SK-N-SH (cell line): ENCODE data around the gene THBS1. TPM values are rescaled to one million over a fixed set of nuclear protein-coding genes. Genes with fewer than 3 reads are reported as not detected.

Experiments
- CTCF ChIA-PET: fragments of 300-600, 350-600 bp; formaldehyde crosslinking; extraction: SDS; loops from one replicate; lab custom pipeline; 2021; lab: Yijun Ruan, JAX
- POLR2A ChIA-PET: fragments of 350-600 bp; sonication (Branson Sonifier 250); formaldehyde crosslinking; extraction: SDS; loops from one replicate; lab custom pipeline; 2020; ENCODE audit warnings: antibody characterized with exemption, inconsistent platforms; lab: Yijun Ruan, JAX
- DNase-seq: peaks from one replicate; pipeline ENCODE4 v3.0.0; 2012
- H2AFZ ChIP-seq: fragments of 200-600 bp; sonication (generic); 2 replicates; pipeline ENCODE4 v1.8.1; 2016; ENCODE audit warnings: antibody characterized with exemption, mild to moderate bottlenecking, low read depth
- H3F3A ChIP-seq: fragments of 200-600 bp; sonication (generic); replicated peaks from 2 replicates; pipeline ENCODE3; 2016; ENCODE audit warnings: antibody characterized with exemption, mild to moderate bottlenecking; ENCODE audit not compliant: insufficient read depth
- H3K27ac ChIP-seq, 2 experiments: fragments of 200-500 bp in 1 of 2; fragments of 200-600 bp in 1 of 2; sonication (Bioruptor generic) in 1 of 2; sonication (generic), shearing (Covaris generic) in 1 of 2; 2 replicates each; pipeline versions ENCODE4 v1.5.1 to v1.6.1; 2014 to 2016; ENCODE audit warnings: low read depth in 2 of 2, inconsistent platforms in 1 of 2, low read length in 1 of 2, mild to moderate bottlenecking in 1 of 2, mixed read lengths in 1 of 2
- H3K27me3 ChIP-seq: fragments of 200-600 bp; sonication (generic), shearing (Covaris generic); 2 replicates; pipeline ENCODE4 v1.6.1; 2016; ENCODE audit warnings: mixed run types; ENCODE audit not compliant: insufficient read depth
- H3K36me3 ChIP-seq, 2 experiments: fragments of 200-500 bp in 1 of 2; fragments of 200-600 bp in 1 of 2; sonication (Bioruptor generic) in 1 of 2; sonication (generic) in 1 of 2; replicated peaks in 1 of 2; 2 replicates each; pipeline versions ENCODE3 to v1.5.1; 2014 to 2016; ENCODE audit warnings: low read length in 1 of 2, mild to moderate bottlenecking in 1 of 2; ENCODE audit not compliant: insufficient read depth in 2 of 2, control insufficient read depth in 1 of 2
- H3K4me1 ChIP-seq, 2 experiments: fragments of 200-500 bp in 1 of 2; fragments of 200-600 bp in 1 of 2; sonication (Bioruptor generic) in 1 of 2; sonication (generic), shearing (Covaris generic) in 1 of 2; 2 replicates each; pipeline versions ENCODE4 v1.5.1 to v1.6.1; 2014 to 2016; ENCODE audit warnings: low read depth in 1 of 2, low read length in 1 of 2, mixed run types in 1 of 2; ENCODE audit not compliant: insufficient read depth in 2 of 2, control insufficient read depth in 1 of 2
- H3K4me2 ChIP-seq: fragments of 200-600 bp; sonication (generic), shearing (Covaris generic); 2 replicates; pipeline ENCODE4 v1.6.1; 2017; ENCODE audit warnings: mixed run types
- H3K4me3 ChIP-seq, 2 experiments: fragments of 200-500 bp in 1 of 2; fragments of 200-600 bp in 1 of 2; sonication (Bioruptor generic) in 1 of 2; sonication (generic), shearing (Covaris generic) in 1 of 2; 2 replicates each; pipeline versions ENCODE4 v1.5.1 to v1.8.1; 2014 to 2016; ENCODE audit warnings: low read depth in 2 of 2, inconsistent platforms in 1 of 2, low read length in 1 of 2, mild to moderate bottlenecking in 1 of 2, mixed read lengths in 1 of 2, moderate library complexity in 1 of 2
- H3K79me2 ChIP-seq: fragments of 200-600 bp; sonication (generic); 2 replicates; pipeline ENCODE4 v1.8.1; 2017; ENCODE audit warnings: mild to moderate bottlenecking; ENCODE audit not compliant: insufficient read depth
- H3K9ac ChIP-seq: fragments of 200-600 bp; sonication (generic); 2 replicates; pipeline ENCODE4 v1.6.1; 2017; ENCODE audit warnings: mixed run types
- H3K9me2 ChIP-seq: fragments of 200-600 bp; sonication (generic); 2 replicates; pipeline ENCODE4 v1.6.1; 2017; ENCODE audit warnings: mixed run types
- H3K9me3 ChIP-seq: fragments of 200-600 bp; sonication (generic); 2 replicates; pipeline ENCODE4 v1.6.1; 2017; ENCODE audit warnings: mixed run types, mild to moderate bottlenecking, moderate library complexity
- H4K20me1 ChIP-seq: fragments of 200-600 bp; sonication (generic); 2 replicates; pipeline ENCODE4 v1.6.1; 2017; ENCODE audit warnings: mild to moderate bottlenecking, mixed run types; ENCODE audit not compliant: insufficient read depth
- CHD2 ChIP-seq: fragments of 150-350 bp; IDR thresholded peaks from 2 replicates; pipeline ENCODE4 v1.6.1; 2018; ENCODE audit warnings: low read length; ENCODE audit not compliant: partially characterized antibody
- CTCF ChIP-seq: fragments of 200-600 bp; sonication (generic); IDR thresholded peaks from 2 replicates; pipeline ENCODE4 v1.6.1; 2017; ENCODE audit warnings: antibody characterized with exemption, mild to moderate bottlenecking, moderate library complexity
- FOSL2 ChIP-seq: IDR thresholded peaks from 2 replicates; pipeline ENCODE4 v1.4.0; 2012; ENCODE audit warnings: low read depth, mild to moderate bottlenecking, moderate library complexity, borderline replicate concordance
- GATA2 ChIP-seq: sonication (generic); formaldehyde crosslinking; IDR thresholded peaks from 2 replicates; pipeline ENCODE4 v1.5.0; 2020; ENCODE audit warnings: mild to moderate bottlenecking, missing genetic modification reagents
- IRF3 ChIP-seq: fragments of 150-350 bp; IDR thresholded peaks from 2 replicates; pipeline ENCODE4 v1.6.1; 2016; ENCODE audit warnings: mild to moderate bottlenecking, low read depth, low read length
- MAX ChIP-seq: IDR thresholded peaks from 2 replicates; pipeline ENCODE4 v1.4.0; 2012; ENCODE audit warnings: low read depth
- MEF2A ChIP-seq: IDR thresholded peaks from 2 replicates; pipeline ENCODE4 v1.4.0; 2012; ENCODE audit warnings: low read depth, borderline replicate concordance
- MXI1 ChIP-seq: IDR thresholded peaks from 2 replicates; pipeline ENCODE4 v1.6.1; 2012; ENCODE audit warnings: mild to moderate bottlenecking, low read depth, low read length, improper control_type of control experiment
- NRF1 ChIP-seq: IDR thresholded peaks from 2 replicates; pipeline ENCODE4 v1.6.1; 2012; ENCODE audit warnings: low read depth, mild to moderate bottlenecking, low read length
- PBX3 ChIP-seq: IDR thresholded peaks from 2 replicates; pipeline ENCODE4; 2012
- POLR2AphosphoS5 ChIP-seq: IDR thresholded peaks from 2 replicates; pipeline ENCODE4 v1.6.1; 2012; ENCODE audit warnings: low read depth, low read length
- RAD21 ChIP-seq: IDR thresholded peaks from 2 replicates; pipeline ENCODE4 v1.6.1; 2012; ENCODE audit warnings: mild to moderate bottlenecking, low read length
- RXRA ChIP-seq: IDR thresholded peaks from 2 replicates; pipeline ENCODE4 v1.4.0; 2012; ENCODE audit warnings: low read depth, mild to moderate bottlenecking, borderline replicate concordance
- SMC3 ChIP-seq: IDR thresholded peaks from 2 replicates; pipeline ENCODE4 v1.6.1; 2012; ENCODE audit warnings: low read depth, low read length, improper control_type of control experiment
- TAF1 ChIP-seq: IDR thresholded peaks from 2 replicates; pipeline ENCODE4 v1.6.1; 2012; ENCODE audit warnings: low read depth, mild to moderate bottlenecking, low read length, moderate library complexity, borderline replicate concordance
- USF1 ChIP-seq: IDR thresholded peaks from 2 replicates; pipeline ENCODE4 v1.4.0; 2012; ENCODE audit warnings: low read depth, borderline replicate concordance
- YY1 ChIP-seq: IDR thresholded peaks from 2 replicates; pipeline ENCODE4 v1.4.0; 2012; ENCODE audit warnings: low read depth, mild to moderate bottlenecking
- ZBTB33 ChIP-seq: IDR thresholded peaks from 2 replicates; pipeline ENCODE4 v1.4.0; 2012; ENCODE audit warnings: low read depth, borderline replicate concordance
- WGBS: methylation state at CpG from one replicate; pipeline ENCODE4 v1.1.6; 2017; ENCODE audit warnings: low lambda C conversion rate; 5-methylcytosine and 5-hydroxymethylcytosine counted together
- polyA plus RNA-seq, 3 experiments: library from polyadenylated mRNA; depleted of rRNA; stranded (reverse); fragments of >200 nt; gene quantifications; 2 replicates each; pipeline ENCODE4 v1.2.3, GENCODE V29; 2012

Gene THBS1
- polyA plus RNA-seq, 1 of the 3 experiments (the other 2 are of a cell fraction), result 117 TPM

- Histone ChIP-seq H3F3A (peaks cover 23% of the 10 kb centered on the region), H3K4me2 (no peak overlapping the region), H3K4me3 (no peak overlapping the region), H3K27ac (peak overlapping the region in 1 of 2 experiments; percentile 92; a peak in 1 of 4 replicates), H3K9ac (no peak overlapping the region), H3K27me3 (no peaks in the 10 kb centered on the region), H3K36me3 (no peaks in the 10 kb centered on the region), H3K9me2 (no peaks in the 10 kb centered on the region), H3K4me1 (peaks cover 9 to 27% of the 10 kb centered on the region in 2 experiments), H3K9me3 (no peaks in the 10 kb centered on the region), H3K79me2 (no peaks in the 10 kb centered on the region), H2AFZ (no peak overlapping the region), H4K20me1 (no peaks in the 10 kb centered on the region)
- DNase-seq, result no peak
- TF ChIP-seq SMC3 (no peak), MAX (no peak)
- WGBS, result 77% methylated on average over 1 of the region's 1 CpG
- ChIA-PET POLR2A (no interaction called here), CTCF (no interaction called here)
These were observed 62.8 kb downstream of the THBS1 start for GRCh38 chr15:39643727-39644126.

GRCh38 chr15:39644136-39644535 lies 63.3 kb downstream of the THBS1 start:
- Histone ChIP-seq H3K4me1 (peaks cover 9 to 27% of the 10 kb centered on the region in 2 experiments), H3K4me3 (no peak overlapping the region), H3K27me3 (no peaks in the 10 kb centered on the region), H3K79me2 (no peaks in the 10 kb centered on the region), H3K27ac (no peak overlapping the region), H3K36me3 (no peaks in the 10 kb centered on the region), H3K9me3 (no peaks in the 10 kb centered on the region), H3K9me2 (no peaks in the 10 kb centered on the region), H3F3A (peaks cover 23% of the 10 kb centered on the region), H3K4me2 (no peak overlapping the region), H2AFZ (no peak overlapping the region), H3K9ac (no peak overlapping the region)
- 93% methylated on average over 13 of the region's 13 CpGs for WGBS
- POLR2A ChIA-PET, result no interaction called here
- CTCF ChIA-PET, result interaction anchor here (1.3 kb wide), 1 partner anchor 112 kb away, joined by 4 read pairs; no protein-coding TSS in a partner anchor
- TF ChIP-seq RAD21, result no peak
- no peak for TF ChIP-seq CTCF
- no peak for TF ChIP-seq YY1
- no peak for TF ChIP-seq TAF1
- TF ChIP-seq FOSL2, result no peak
- no peak for TF ChIP-seq MXI1
- no peak for TF ChIP-seq IRF3
- no peak for TF ChIP-seq USF1
- TF ChIP-seq ZBTB33, result no peak
- no peak for TF ChIP-seq CHD2
- no peak for TF ChIP-seq SMC3
- TF ChIP-seq PBX3, result no peak
- TF ChIP-seq NRF1, result no peak
- TF ChIP-seq POLR2AphosphoS5, result no peak
- no peak for TF ChIP-seq RXRA
- no peak for TF ChIP-seq GATA2 (CRISPR knock-in tag)
- TF ChIP-seq MEF2A, result no peak
- TF ChIP-seq, all 33 proteins: peak for 0
- H4K20me1 ChIP-seq, result no peaks in the 10 kb centered on the region
- no peak for DNase-seq
